Measurements from ENCODE around the gene AP1M1. TPM values are rescaled to one million over a fixed set of nuclear protein-coding genes. Genes with fewer than 3 reads are reported as not detected.

AP1M1 gene
- total and polyA plus RNA-seq, 11 donors = 26.2 to 93.4 (median 47.8) TPM

DNA sequence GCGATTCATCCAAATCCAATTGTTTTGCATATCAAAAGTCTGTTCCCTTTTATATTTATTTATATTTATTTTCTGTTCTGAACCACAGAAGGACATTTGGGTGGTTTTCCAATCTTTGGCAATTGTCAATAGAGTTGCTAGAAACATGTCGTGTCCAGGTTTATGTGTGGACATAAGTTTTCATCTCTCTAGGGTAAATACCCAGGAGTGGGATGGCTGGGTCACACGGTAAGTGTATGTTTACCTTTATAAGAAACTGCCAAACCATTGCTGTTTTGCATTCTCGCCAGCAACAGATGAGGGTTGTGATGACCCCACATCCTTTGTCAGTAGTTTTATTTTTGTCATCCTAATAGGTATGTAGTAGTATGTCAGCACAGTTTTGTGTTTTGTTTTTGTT lies 12.5 kb downstream of the AP1M1 start:
- Histone ChIP-seq H3K36me3 (peaks cover 2 to 85% (median 59%) of the 10 kb centered on the region in 9 donors), H3K4me1 (peaks cover 0 to 13% (median 9%) of the 10 kb centered on the region in 12 donors), H3K27ac (no peak overlapping the region), H3K9me3 (peaks cover 0 to 6% (median 0%) of the 10 kb centered on the region in 12 donors), H3K4me3 (no peak overlapping the region), H3K27me3 (no peaks in the 10 kb centered on the region)
- intact Hi-C loops (cut with DNase I) = no loop called here
- ATAC-seq = no peak
- no peak for DNase-seq
- TF ChIP-seq POLR2A (IDR thresholded peaks at IDR 0.05) (no peak), CTCF (IDR thresholded peaks at IDR 0.05) (no peak)
- WGBS, 4 donors = 93 to 96% (median 95%) methylated on average over 4 of the region's 4 CpGs

- no peak overlapping the region for H3K4me3 ChIP-seq
- H3K9me3 ChIP-seq = peaks cover 0 to 6% (median 0%) of the 10 kb centered on the region in 12 donors
- peaks cover 2 to 81% (median 63%) of the 10 kb centered on the region in 9 donors for H3K36me3 ChIP-seq
- no peak overlapping the region for H3K27ac ChIP-seq
- TF ChIP-seq CTCF (IDR thresholded peaks at IDR 0.05) (no peak), POLR2A (IDR thresholded peaks at IDR 0.05) (no peak)
- intact Hi-C loops (cut with DNase I) = no loop called here
- H3K4me1 ChIP-seq = peaks cover 0 to 11% (median 0%) of the 10 kb centered on the region in 12 donors
- DNase-seq = no peak
- ATAC-seq = no peak
- H3K27me3 ChIP-seq = no peaks in the 10 kb centered on the region
Observed at GRCh38 chr19:16213076-16213475, 15.4 kb downstream of the AP1M1 start.

DNA sequence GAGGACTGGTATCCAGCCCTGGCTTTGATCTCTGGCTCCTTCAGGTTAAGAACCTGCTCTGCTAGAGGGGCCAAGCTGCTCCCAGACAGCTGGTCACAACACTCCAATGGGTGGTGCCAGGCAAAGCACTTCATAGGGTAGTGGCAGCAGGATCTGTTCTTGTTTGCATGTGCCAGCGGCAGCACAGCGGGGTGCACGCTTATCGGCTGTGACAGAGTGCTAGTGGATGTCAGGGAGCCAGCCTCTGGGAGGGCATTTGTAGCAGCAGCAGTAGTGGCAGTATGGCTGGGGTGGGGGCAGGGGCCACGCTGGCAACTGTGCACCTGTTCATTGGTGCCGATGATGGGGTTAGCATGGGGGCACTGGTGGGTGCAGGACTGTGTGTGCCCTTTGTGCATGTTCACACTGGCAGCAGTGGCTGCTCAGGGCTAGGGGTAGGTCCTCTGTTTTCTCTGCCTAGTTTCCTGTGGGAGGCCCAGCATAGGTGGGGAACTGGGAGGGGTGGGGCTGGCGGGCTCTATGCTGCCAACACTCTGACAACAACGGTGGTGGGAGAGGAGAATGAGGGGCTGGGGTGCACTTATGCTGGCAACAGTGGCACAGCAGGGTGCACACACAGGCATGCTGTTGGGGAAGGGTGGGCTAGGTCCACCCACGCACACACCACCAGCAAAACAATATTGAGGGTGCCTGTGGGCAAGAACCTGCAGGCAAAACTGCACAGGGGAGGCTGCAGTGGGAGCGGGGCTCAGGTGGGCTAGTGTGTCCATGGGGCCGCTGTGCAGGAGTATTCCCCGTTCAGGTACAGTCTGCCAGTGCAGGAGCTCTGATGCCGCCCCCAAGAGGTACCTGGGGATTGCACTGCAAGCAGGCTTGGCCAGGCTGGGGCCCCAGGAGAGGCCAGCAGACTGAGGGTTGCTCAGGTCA lies 19.3 kb downstream of the AP1M1 start:
- Histone ChIP-seq H3K27me3 (no peaks in the 10 kb centered on the region), H3K36me3 (peaks cover 4 to 76% (median 47%) of the 10 kb centered on the region in 9 donors), H3K4me3 (no peak overlapping the region), H3K27ac (no peak overlapping the region), H3K9me3 (peaks cover 0 to 29% (median 24%) of the 10 kb centered on the region in 12 donors), H3K4me1 (peaks cover 0 to 11% (median 0%) of the 10 kb centered on the region in 12 donors)
- ATAC-seq = peak in 3 of 4 donors; percentile 28 to 55 (median 52)
- intact Hi-C loops (cut with DNase I) = no loop called here
- no peak for DNase-seq
- TF ChIP-seq POLR2A (IDR thresholded peaks at IDR 0.05) (no peak), CTCF (IDR thresholded peaks at IDR 0.05) (no peak)
- WGBS, 4 donors = 76 to 93% (median 87%) methylated on average over 11 to 13 of the region's 13 CpGs

DNA sequence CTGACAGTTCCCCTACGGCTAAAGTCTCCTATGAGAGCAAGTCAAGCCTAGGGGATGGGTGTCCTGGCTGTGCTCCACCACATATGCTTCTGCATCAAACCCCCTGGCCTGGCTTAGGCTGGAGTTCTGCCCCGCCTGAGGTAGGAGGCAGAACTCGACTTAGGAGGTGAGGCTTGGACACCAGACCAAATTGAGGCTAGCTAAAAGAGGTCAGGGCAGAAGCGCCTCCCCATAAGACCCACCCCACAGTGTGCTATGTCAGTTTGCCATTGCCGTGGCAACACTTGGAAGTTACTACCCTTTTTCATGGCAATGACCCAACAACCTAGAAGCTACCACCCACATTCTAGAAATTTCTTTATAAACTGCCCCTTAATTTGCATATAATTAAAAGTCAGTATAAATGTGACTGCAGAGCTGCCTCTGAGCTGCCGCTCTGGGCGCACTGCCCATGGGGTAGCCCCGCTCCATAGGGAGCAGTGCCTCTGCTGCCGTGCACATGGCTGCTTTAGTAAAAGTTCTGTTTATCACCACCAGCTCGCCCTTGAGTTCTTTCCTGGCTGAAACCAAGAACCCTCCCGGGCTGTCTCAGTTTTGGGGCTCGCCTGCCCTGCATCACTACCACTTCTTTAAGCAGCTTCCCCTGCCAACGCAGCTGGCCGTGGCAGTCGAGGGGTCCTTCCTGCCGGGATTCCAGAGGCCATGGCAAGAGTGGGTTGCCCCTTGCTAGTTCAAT lies 20.2 kb downstream of the AP1M1 start:
- H3K27ac ChIP-seq = no peak overlapping the region
- TF ChIP-seq CTCF (IDR thresholded peaks at IDR 0.05) = no peak
- H3K36me3 ChIP-seq = peaks cover 4 to 80% (median 53%) of the 10 kb centered on the region in 9 donors
- peak in 2 of 4 donors; percentile 9 to 20 for ATAC-seq
- no peaks in the 10 kb centered on the region for H3K27me3 ChIP-seq
- H3K9me3 ChIP-seq = peaks cover 0 to 34% (median 28%) of the 10 kb centered on the region in 12 donors
- intact Hi-C loops (cut with DNase I) = no loop called here
- 90 to 98% (median 95%) methylated on average over 16 of the region's 16 CpGs for WGBS, 4 donors
- no peak overlapping the region for H3K4me3 ChIP-seq
- H3K4me1 ChIP-seq = peaks cover 0 to 11% (median 0%) of the 10 kb centered on the region in 12 donors
- no peak for DNase-seq

Data from heart left ventricle (tissue), 16 donors.